Erythroblast (primary cell): ENCODE data around the gene AKAP8.
A peak's percentile ranks its signal among the peaks of the same experiment; 100 is the strongest.

Experiments used
- DNase-seq, 2 experiments: peaks; one replicate each; lab custom pipeline; 2025; lab: John Stamatoyannopoulos, UW
- GATA1 ChIP-seq: IDR thresholded peaks from 2 replicates; pipeline ENCODE4 v1.6.1; 2011; ENCODE audit warnings: low read depth, mild to moderate bottlenecking, control low read depth, low read length, moderate library complexity
- POLR2A ChIP-seq: IDR thresholded peaks from 2 replicates; pipeline ENCODE4 v1.6.1; 2011; ENCODE audit warnings: mild to moderate bottlenecking, low read length

Gene AKAP8

DNA sequence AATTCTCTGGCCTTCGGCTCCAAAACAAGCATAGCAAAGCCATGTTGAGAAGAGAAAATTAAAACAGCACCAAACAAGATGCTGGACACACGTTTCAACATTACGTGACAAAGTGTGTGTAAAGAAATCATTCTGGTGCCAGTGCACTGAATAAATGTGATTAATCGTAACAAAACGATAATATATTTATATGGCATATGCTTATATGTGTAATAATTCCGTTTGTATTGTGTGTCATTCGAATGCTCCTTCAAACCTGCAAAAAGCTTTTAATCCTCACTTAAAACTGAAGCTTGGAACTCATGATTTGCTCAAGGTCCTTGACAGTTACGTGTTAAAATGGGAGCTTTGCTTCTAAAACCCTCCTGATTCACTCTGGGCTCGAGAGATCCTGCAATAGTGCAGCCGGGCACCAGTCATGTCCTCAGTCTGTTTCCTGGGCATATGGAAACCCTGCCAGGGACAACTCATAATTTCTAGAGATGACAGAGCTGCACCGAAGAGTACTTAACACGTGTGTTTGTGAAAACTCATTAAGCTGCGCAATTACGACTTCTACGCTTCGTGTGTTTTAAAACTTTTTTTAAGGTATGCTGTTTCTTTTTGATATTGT, 39.9 kb upstream of the AKAP8 start:
- TF ChIP-seq POLR2A, result no peak
- no peak for TF ChIP-seq GATA1
- DNase-seq, result no peak

GRCh38 chr19:15418579-15419412, 39.2 kb upstream of the AKAP8 start, which contains the start of gene AKAP8L:
Gene AKAP8L, minus strand, starts transcription at chr19:15418988. Its CDS starts 65 bp downstream, at chr19:15418923.
- peak; percentile 99 to 100 for DNase-seq
- TF ChIP-seq GATA1 (no peak), POLR2A (peak; percentile 94)

GRCh38 chr19:15418231-15418578, 38.6 kb upstream of the AKAP8 start:
- no peak for DNase-seq
- TF ChIP-seq GATA1, result no peak
- TF ChIP-seq POLR2A, result no peak

DNA sequence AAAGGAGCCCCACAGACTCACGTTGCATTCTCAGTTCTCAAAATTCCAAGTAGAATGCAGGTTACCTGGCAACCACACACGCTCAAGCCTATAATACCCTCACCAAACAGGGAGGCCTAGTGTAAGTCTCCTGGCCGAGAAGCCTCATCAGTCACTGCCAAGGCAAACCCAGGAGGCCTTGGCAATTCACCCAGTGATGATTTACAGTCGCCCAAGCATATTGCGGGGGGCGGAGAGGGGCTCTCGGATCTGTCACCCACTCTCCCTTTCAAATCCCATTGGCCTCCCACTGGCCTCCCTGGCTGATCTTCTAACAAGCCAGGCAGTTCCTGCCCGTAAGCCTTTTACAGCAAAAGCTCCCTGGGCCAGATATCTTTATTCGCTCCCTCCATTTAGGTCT, 38.1 kb upstream of the AKAP8 start:
- DNase-seq, result peak; percentile 41 to 59
- no peak for TF ChIP-seq GATA1
- TF ChIP-seq POLR2A, result no peak

DNA sequence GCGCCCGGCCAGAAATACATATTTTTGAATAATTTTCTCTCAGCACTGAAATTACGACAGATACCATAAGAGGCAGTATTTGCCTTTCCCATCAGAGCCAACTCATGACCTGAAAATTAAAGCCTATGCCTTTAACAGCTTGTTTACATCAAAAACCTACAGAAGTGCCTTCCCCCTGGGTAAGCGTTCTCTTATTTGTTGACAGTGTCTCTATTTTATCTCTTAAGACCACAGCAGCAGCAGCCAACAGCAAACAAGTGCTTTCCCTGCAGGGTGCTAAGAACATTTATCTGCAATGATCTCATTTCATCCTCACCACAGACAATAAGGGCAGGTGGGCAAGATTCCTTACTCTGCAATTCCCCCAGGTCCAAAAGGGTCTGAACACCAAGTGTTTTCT, 33.2 kb upstream of the AKAP8 start:
- TF ChIP-seq POLR2A (no peak), GATA1 (no peak)
- DNase-seq, result peak; percentile 58 to 75

DNA sequence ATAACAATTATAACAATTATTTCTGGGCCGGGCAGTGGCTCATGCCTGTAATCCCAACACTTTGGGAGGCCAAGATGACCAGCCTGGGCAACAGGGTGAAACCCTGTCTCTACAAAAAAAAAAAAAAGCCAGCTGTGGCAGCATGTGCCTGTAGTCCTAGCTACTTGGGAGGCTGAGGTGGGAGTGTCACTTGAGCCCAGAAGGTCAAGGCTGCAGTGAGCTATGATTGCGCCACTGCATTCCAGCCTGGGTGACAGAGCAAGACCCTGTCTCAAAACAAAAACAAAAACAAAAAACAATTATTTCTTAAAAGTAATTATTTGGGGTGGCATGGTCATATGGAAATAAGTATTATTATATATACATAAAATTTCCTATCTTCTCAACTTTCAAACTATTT, 31.8 kb upstream of the AKAP8 start:
- DNase-seq, result peak in 1 of 2 experiments; percentile 14

DNA sequence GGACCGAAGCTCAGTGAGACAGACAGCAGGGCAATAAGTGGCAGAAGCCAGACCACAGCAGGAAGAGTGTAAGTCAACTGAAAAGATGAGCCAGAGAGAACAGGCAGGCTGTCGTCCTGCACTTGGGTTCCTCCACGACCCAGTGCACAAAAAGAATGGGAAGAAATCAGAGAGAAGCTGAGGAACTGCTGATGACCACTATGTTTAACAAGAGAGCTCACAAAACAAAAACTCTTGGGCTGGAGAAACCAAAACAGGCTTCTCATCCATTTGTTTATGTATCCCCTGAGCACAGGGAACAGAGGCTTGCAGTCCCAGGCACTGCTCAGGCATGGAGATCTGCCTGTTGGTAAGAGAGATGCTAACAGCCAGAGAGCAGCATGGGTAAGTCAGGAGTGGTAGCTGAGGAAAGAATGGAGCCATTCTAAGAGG, 25.2 kb upstream of the AKAP8 start:
- TF ChIP-seq GATA1, result no peak
- TF ChIP-seq POLR2A, result no peak
- peak in 1 of 2 experiments; percentile 51 for DNase-seq

- DNase-seq, result peak; percentile 85 to 89
- TF ChIP-seq GATA1 (no peak), POLR2A (peak; percentile 23)
Measured at GRCh38 chr19:15404097-15404779, 24.7 kb upstream of the AKAP8 start.

DNA sequence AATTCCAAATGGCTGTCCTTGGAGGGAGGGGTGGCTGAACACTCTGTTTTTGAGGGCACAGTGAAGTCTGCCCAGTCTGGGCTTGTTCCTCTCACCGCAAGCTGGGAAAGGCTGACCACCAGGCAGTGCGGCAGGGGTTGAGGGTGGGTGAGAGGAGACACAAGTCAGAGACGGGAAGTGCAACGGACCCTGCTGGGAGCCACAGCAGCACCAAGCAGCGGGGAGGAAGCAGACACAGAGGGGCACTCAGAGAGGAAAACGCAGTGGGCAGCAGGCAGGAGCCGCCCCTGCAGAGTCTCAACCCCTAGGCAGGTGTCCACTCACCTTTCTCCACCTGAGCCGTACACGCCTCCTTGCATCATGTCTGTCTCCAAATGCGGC, 23.6 kb upstream of the AKAP8 start:
- TF ChIP-seq POLR2A (no peak), GATA1 (no peak)
- DNase-seq, result no peak

DNA sequence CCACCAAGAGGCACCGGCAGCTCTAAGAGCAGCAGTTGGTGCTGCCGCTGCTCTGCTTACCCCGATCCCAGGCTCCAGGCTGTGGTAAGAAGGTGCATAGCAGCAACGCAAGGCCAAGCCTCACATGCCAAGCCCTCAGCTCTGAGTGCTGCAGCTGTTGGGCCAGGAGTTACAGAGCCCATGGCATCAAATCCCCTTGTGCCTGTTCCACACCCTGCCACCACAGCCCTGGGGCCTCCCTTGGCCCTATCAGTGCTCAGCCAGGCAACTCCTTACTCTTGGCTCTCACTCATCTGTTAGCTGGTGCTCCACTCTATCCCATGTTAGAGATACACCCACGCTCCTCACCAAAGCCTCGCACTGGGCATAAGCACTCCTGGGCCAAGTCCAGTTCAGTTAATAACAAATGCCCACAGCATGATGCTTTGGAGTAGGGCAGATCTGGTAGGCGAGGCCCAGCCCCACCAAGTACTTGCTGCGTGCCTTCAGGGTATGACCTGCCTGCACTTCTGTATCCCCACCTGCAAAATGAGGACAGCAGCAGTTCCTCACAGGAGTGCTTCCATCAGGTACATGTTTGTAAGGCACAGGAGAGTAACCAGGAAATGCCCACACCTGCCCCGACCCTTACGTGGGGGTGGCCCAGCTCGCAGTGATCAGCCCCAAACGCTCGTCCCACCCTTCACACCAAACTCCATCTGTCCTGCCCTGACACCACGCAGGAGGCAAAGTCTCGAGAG, 23.0 kb upstream of the AKAP8 start:
- peak; percentile 34 for TF ChIP-seq POLR2A
- TF ChIP-seq GATA1, result no peak
- DNase-seq, result peak; percentile 88 to 90

GRCh38 chr19:15401397-15401710, 21.8 kb upstream of the AKAP8 start:
- DNase-seq, result no peak
- no peak for TF ChIP-seq GATA1
- no peak for TF ChIP-seq POLR2A

DNA sequence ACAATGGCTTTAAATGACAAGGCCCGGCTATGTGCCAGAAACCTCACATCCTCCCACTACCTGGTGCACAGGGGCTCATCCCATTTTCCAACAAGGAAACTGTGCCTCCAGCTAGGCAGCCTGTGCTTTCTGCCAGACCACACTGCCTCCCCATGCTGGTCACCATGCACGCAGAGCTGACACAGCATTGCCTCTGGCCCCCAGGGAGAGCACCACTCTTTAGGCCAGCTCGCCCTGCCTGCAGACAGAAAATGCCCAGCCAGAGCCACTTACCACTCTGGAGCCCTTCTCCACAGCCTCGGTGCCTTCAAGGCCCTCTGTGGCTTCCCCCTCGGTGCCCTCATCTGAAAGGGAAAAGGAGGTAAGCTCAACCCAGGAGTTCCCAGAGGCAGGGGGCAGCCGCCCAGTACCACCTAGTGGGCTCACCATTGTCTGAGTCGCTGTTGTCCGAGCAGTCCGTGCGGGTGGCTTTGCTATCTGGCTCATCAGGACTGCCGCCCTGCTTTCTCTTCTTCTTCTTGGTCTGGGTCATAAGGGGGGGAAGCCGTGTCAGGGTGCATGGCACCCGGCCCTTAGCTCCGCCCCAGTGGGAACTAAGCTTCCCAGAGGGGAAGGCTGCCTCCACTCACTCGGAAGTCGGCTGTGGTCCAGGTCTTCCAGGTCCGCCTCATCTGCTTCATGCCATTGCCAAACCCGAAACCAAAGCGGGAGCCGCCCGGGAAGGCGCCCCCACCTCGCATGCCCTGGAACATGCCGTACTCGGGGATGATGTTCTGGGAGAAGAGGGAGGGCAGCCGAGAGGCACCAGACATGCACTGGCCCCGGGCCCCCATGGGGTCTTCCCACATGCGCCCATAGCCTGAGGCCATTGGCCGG, 21.2 kb upstream of the AKAP8 start:
- no peak for DNase-seq
- TF ChIP-seq POLR2A, result no peak

GRCh38 chr19:15399635-15400034, 20.0 kb upstream of the AKAP8 start:
- DNase-seq, result no peak
- no peak for TF ChIP-seq POLR2A
- no peak for TF ChIP-seq GATA1
